Upper lobe of left lung (tissue), 6 donors: Measurements from ENCODE around the gene RHBDL2. TPM values are rescaled to one million over a fixed set of nuclear protein-coding genes. Genes with fewer than 3 reads are reported as not detected.
"Not testable (repeated sequence)": the region's sequence is repeated elsewhere in the genome, so short reads cannot be mapped to it uniquely, and the experiment has no call there.

Experiments
- ATAC-seq, 2 donors: fragments of 200-7000 bp; cut with Tn5 transposase; one replicate each; pipeline ENCODE4 v1.9.1; 2022; ENCODE audit warnings: mild to moderate bottlenecking in 2 of 2, moderate library complexity in 2 of 2; ENCODE audit not compliant: low FRiP score in 2 of 2
- DNase-seq, 2 donors: peaks; one replicate each; pipeline ENCODE4 v3.0.0-alpha.2; 2019 to 2020
- H3K27ac ChIP-seq, 4 donors: fragments of 200-600 bp; sonication (generic); one replicate each; pipeline ENCODE4 v1.5.1; 2016 to 2019
- H3K27me3 ChIP-seq, 4 donors: fragments of 200-600 bp; sonication (generic); one replicate each; pipeline ENCODE4 v1.5.1; 2017 to 2019
- H3K36me3 ChIP-seq, 4 donors: fragments of 200-600 bp; sonication (generic); one replicate each; pipeline ENCODE4 v1.5.1; 2016 to 2019
- H3K4me1 ChIP-seq, 4 donors: fragments of 200-600 bp; sonication (generic); one replicate each; pipeline ENCODE4 v1.5.1; 2018 to 2019
- H3K4me3 ChIP-seq, 4 donors: fragments of 200-600 bp; sonication (generic); one replicate each; pipeline ENCODE4 v1.5.1; 2017 to 2019; ENCODE audit warnings: mild to moderate bottlenecking in 2 of 4, moderate library complexity in 1 of 4
- H3K9me3 ChIP-seq, 4 donors: fragments of 200-600 bp; sonication (generic); one replicate each; pipeline ENCODE4 v1.5.1; 2018 to 2019
- EP300 ChIP-seq, 4 donors: sonication (generic); formaldehyde crosslinking; IDR thresholded peaks; one replicate each; pipeline ENCODE4 v1.5.1; 2017; ENCODE audit warnings: antibody characterized with exemption in 4 of 4, control low read depth in 2 of 4
- POLR2A ChIP-seq, 4 donors: fragments of 450-650 bp; IDR thresholded peaks; one replicate each; pipeline ENCODE4 v1.5.1; 2016 to 2017; ENCODE audit warnings: antibody characterized with exemption in 4 of 4, mild to moderate bottlenecking in 2 of 4
- POLR2AphosphoS5 ChIP-seq, 2 donors: sonication (generic); formaldehyde crosslinking; IDR thresholded peaks; one replicate each; pipeline ENCODE4 v1.5.1; 2017; ENCODE audit warnings: antibody characterized with exemption in 2 of 2
- WGBS, 2 donors: methylation state at CpG; one replicate each; pipeline ENCODE4 v1.1.5; 2017 to 2018; 5-methylcytosine and 5-hydroxymethylcytosine counted together
- total RNA-seq, 6 donors: library from RNA; depleted of rRNA in 4 of 6; stranded (reverse); fragments of >200 nt in 4 of 6; gene quantifications; one replicate each; pipeline versions ENCODE4 v1.1.0 to v1.2.1, GENCODE V29; 2016 to 2021
- TF ChIP-seq, protein P1 (sequence below), 6 experiments: fragments of 450-650 bp in 4 of 6; fragments of 200-600 bp in 2 of 6; sonication (generic) in 2 of 6; IDR thresholded peaks; one replicate each; pipeline ENCODE4 v1.5.1; 2016 to 2019; ENCODE audit warnings: antibody characterized with exemption in 6 of 6
- donor health status: DM: no; HTN: no; CAD: no; lungs with moderate emphysema.
- donor health status: DM: no; HTN: yes; CAD: no; lungs with severe emphysema.

The RHBDL2 gene
- total RNA-seq, 6 donors from 2014 or later = 0.43 to 7.8 (median 2.2) TPM

DNA sequence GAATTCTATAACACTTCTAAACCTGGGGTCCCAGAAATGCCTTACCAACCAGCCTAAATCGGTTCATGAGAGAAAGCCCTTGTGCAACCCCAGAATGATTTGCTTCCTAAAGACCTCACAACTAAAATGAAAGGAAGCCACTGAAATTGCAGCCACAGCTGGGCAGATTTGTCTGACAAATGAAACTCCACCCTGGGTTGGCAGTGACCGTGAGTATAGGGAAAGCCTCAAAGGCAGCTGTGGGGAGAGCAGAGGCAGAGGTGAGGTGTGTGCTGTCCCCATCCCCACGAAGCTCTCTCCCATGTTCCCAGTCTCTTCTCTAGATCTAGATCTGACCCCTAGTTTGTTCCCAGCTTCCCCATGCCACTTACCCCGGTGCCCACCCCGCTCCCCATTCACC is 23.1 kb downstream of the RHBDL2 start:
- 70 to 76% methylated on average over 5 of the region's 5 CpGs for WGBS, 2 donors
- Histone ChIP-seq H3K4me1 (no peaks in the 10 kb centered on the region), H3K9me3 (no peaks in the 10 kb centered on the region), H3K4me3 (no peak overlapping the region), H3K27ac (no peak overlapping the region), H3K36me3 (no peaks in the 10 kb centered on the region), H3K27me3 (no peaks in the 10 kb centered on the region)
- TF ChIP-seq POLR2A (IDR thresholded peaks at IDR 0.05) (no peak), POLR2AphosphoS5 (IDR thresholded peaks at IDR 0.05) (no peak), EP300 (IDR thresholded peaks at IDR 0.05) (no peak)
- TF ChIP-seq, protein P1, sequence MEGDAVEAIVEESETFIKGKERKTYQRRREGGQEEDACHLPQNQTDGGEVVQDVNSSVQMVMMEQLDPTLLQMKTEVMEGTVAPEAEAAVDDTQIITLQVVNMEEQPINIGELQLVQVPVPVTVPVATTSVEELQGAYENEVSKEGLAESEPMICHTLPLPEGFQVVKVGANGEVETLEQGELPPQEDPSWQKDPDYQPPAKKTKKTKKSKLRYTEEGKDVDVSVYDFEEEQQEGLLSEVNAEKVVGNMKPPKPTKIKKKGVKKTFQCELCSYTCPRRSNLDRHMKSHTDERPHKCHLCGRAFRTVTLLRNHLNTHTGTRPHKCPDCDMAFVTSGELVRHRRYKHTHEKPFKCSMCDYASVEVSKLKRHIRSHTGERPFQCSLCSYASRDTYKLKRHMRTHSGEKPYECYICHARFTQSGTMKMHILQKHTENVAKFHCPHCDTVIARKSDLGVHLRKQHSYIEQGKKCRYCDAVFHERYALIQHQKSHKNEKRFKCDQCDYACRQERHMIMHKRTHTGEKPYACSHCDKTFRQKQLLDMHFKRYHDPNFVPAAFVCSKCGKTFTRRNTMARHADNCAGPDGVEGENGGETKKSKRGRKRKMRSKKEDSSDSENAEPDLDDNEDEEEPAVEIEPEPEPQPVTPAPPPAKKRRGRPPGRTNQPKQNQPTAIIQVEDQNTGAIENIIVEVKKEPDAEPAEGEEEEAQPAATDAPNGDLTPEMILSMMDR (IDR thresholded peaks at IDR 0.05) = no peak
- no peak for ATAC-seq
- no peak for DNase-seq

DNA sequence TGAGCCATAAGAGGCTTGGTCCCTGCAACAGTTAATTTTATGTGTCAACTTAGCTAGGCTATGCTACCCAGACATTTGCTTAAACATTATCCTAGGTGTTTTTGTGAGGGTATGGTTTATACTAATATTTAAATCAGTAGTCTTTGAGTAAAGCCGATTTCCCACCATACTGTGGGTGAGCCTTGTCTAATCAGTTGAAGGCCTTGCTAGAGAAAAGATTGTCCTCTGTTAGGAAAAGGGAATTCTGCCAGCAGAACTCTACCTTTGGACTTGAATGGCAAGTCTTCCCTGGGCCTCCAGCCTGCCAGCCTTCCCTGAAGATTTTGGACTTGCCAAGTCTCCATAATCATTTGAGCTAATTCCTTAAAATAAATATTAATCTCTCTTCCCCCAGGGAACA is 23.9 kb downstream of the RHBDL2 start:
- DNase-seq (no peak), ATAC-seq (no peak)
- H3K4me1 ChIP-seq = no peaks in the 10 kb centered on the region
- no peaks in the 10 kb centered on the region for H3K9me3 ChIP-seq
- H3K27ac ChIP-seq = no peak overlapping the region
- H3K36me3 ChIP-seq = no peaks in the 10 kb centered on the region
- WGBS, 2 donors = 96 to 100% methylated on average over 1 of the region's 1 CpG
- TF ChIP-seq POLR2AphosphoS5 (IDR thresholded peaks at IDR 0.05) (no peak), EP300 (IDR thresholded peaks at IDR 0.05) (no peak)
- TF ChIP-seq, protein P1 (IDR thresholded peaks at IDR 0.05) = no peak
- no peaks in the 10 kb centered on the region for H3K27me3 ChIP-seq
- H3K4me3 ChIP-seq = no peak overlapping the region

DNA sequence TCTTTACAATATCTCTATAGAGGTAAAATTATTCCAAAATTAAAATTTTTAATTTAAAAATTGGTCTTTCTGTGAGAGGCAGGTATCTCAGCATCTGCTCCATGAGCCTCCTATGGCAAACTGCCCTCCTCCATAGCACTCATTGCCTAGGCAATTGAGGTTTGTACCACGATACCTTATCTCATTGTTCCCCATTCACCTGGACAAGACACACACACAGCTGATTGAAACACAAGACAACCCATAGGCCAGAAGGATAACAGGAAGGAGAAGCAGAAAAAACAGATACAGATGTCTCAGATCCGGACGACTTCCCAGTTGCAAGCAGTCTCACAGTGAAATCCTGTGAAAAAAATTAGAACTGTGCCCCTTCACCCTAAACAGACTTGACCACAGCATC is 24.3 kb downstream of the RHBDL2 start:
- H3K4me1 ChIP-seq = no peaks in the 10 kb centered on the region
- H3K9me3 ChIP-seq = no peaks in the 10 kb centered on the region
- TF ChIP-seq POLR2A (IDR thresholded peaks at IDR 0.05) = no peak
- no peak for TF ChIP-seq POLR2AphosphoS5 (IDR thresholded peaks at IDR 0.05)
- ATAC-seq (no peak), DNase-seq (no peak)
- H3K4me3 ChIP-seq = no peak overlapping the region
- WGBS, 2 donors = 92 to 94% methylated on average over 3 of the region's 3 CpGs
- no peak overlapping the region for H3K27ac ChIP-seq
- no peaks in the 10 kb centered on the region for H3K36me3 ChIP-seq
- H3K27me3 ChIP-seq = no peaks in the 10 kb centered on the region

DNA sequence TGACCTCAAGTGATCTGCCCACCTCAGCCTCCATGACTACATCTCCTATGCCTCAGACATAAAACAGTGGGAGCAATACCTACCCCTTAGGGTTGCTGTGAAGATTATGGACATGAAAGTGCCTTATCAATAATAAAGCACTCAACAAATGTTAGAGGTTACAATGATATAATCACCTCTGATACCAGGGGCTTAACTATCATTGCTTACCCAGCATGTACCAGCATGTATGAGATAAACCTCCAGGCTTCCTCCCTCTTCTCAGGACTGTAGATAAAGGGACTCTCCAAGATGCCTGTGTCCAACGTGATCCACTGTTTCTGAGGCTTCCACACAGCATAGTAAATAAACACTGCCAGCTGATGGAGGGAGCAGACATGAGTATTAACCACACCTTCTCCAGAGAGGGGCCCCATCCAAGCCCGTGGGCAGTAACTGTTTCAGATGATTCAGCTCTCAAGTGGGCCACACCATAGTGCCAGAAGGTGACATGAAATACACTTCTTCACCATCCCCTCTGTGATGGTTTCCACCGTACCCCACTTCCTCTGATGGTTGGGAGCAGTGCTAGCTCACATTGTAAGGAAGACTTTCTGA is 26.2 kb downstream of the RHBDL2 start:
- no peak for DNase-seq
- H3K27me3 ChIP-seq = no peaks in the 10 kb centered on the region

DNA sequence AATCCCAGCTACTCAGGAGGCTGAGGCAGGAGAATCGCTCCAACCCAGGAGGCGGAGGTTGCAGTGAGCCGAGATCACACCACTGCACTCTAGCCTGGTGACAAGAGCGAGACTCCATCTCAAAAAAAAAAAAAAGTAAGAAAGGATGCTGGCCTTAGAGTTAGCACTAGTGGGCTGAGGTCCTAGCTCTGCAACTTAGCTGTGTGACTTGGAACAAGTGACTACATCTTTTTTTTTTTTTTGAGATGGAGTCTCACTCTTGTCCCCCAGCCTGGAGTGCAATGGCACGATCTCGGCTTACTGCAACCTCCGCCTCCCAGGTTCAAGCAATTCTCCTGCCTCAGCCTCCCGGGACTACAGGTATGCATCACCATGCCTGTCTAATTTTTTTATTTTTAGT is 26.7 kb downstream of the RHBDL2 start:
- ATAC-seq = not testable (repeated sequence)

More for the DNA sequence above, 26.2 kb downstream of the RHBDL2 start:
- Histone ChIP-seq H3K4me3 (no peak overlapping the region), H3K27ac (no peak overlapping the region), H3K36me3 (no peaks in the 10 kb centered on the region), H3K9me3 (no peaks in the 10 kb centered on the region), H3K4me1 (no peaks in the 10 kb centered on the region)
- 50 to 54% methylated on average over 3 of the region's 3 CpGs for WGBS, 2 donors
- ATAC-seq = no peak
- TF ChIP-seq EP300 (IDR thresholded peaks at IDR 0.05) (no peak), POLR2AphosphoS5 (IDR thresholded peaks at IDR 0.05) (no peak), POLR2A (IDR thresholded peaks at IDR 0.05) (no peak)
- TF ChIP-seq, protein P1 (IDR thresholded peaks at IDR 0.05) = no peak

DNA sequence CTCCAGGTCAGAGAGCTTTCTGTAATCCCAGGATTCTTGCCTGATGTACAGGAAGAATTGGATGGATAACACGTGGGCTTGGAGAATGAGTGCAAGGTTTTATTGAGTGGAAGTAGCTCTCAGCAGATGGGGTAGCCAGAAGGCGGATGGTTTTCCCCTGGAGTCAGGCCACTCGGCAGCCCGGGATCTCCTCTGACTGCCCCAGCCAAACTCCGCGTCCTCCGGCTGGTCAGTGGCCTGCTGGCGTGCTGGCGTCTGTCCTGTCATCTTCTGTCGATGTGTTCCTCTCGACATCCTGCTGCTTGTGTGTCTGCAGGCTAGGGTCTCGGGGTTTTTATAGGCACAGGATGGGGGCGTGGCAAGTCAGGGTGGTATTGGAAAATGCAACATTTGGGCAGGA is 32.8 kb downstream of the RHBDL2 start:
- no peak for ATAC-seq
- TF ChIP-seq POLR2A (IDR thresholded peaks at IDR 0.05) = no peak
- TF ChIP-seq POLR2AphosphoS5 (IDR thresholded peaks at IDR 0.05) = no peak
- TF ChIP-seq, protein P1 (IDR thresholded peaks at IDR 0.05) = no peak
- no peak for TF ChIP-seq EP300 (IDR thresholded peaks at IDR 0.05)
- peak in 1 of 2 donors; percentile 41 for DNase-seq
- H3K9me3 ChIP-seq = peaks cover 0 to 15% (median 2%) of the 10 kb centered on the region in 4 donors
- H3K27me3 ChIP-seq = no peaks in the 10 kb centered on the region
- H3K36me3 ChIP-seq = no peaks in the 10 kb centered on the region
- no peak overlapping the region for H3K4me3 ChIP-seq
- H3K27ac ChIP-seq = no peak overlapping the region
- WGBS, 2 donors = 84 to 85% methylated on average over 10 to 13 of the region's 13 CpGs
- H3K4me1 ChIP-seq = no peaks in the 10 kb centered on the region

More for the DNA sequence above, 26.7 kb downstream of the RHBDL2 start:
- DNase-seq, H3K4me1 ChIP-seq, H3K27me3 ChIP-seq, H3K36me3 ChIP-seq, H3K4me3 ChIP-seq, H3K27ac ChIP-seq, H3K9me3 ChIP-seq: not testable (repeated sequence)
- 95 to 97% methylated on average over 8 of the region's 8 CpGs for WGBS, 2 donors
